Measurements from ENCODE around the gene LRRFIP1. TPM values are rescaled to one million over a fixed set of nuclear protein-coding genes. Genes with fewer than 3 reads are reported as not detected.
A peak's percentile ranks its signal among the peaks of the same experiment; 100 is the strongest.

The LRRFIP1 gene
- total RNA-seq, 2 experiments from 2014 or later = 264 to 281 TPM

GRCh38 chr2:237701859-237702390 lies 74.5 kb downstream of the LRRFIP1 start:
- H3K36me3 Mint-ChIP-seq (ENCODE audit: low read depth) = peaks cover 44% of the 10 kb centered on the region
- no peak for DNase-seq
- no peak for ATAC-seq
- TF ChIP-seq CTCF (IDR thresholded peaks at IDR 0.05) = no peak
- ChIA-PET CTCF (interaction anchor here (0.8 to 3.9 kb wide), 7 partner anchors 8 to 120 kb away, joined by 3 to 35 read pairs (median 3); no protein-coding TSS in a partner anchor), POLR2A (interaction anchor here (1.3 to 9.5 kb wide), 8 partner anchors 11 to 302 kb away, joined by 3 to 132 read pairs (median 6); no protein-coding TSS in a partner anchor)
- H3K4me1 Mint-ChIP-seq (ENCODE audit: low read depth) = peaks cover 90% of the 10 kb centered on the region
- no peaks in the 10 kb centered on the region for H3K9me3 Mint-ChIP-seq
- H3K4me3 Mint-ChIP-seq = peak overlapping the region; percentile 67
- intact Hi-C loops (cut with micrococcal nuclease) = no loop called here
- no peaks in the 10 kb centered on the region for H3K27me3 Mint-ChIP-seq
- H3K27ac Mint-ChIP-seq = peak overlapping the region; percentile 98

GRCh38 chr2:237702441-237703391 lies 75.3 kb downstream of the LRRFIP1 start:
- Mint-ChIP-seq H3K36me3 (ENCODE audit: low read depth) (peaks cover 45% of the 10 kb centered on the region), H3K9me3 (no peaks in the 10 kb centered on the region), H3K4me1 (ENCODE audit: low read depth) (peaks cover 91% of the 10 kb centered on the region), H3K27me3 (no peaks in the 10 kb centered on the region), H3K27ac (peak overlapping the region; percentile 98), H3K4me3 (peak overlapping the region; percentile 67)
- no peak for TF ChIP-seq CTCF (IDR thresholded peaks at IDR 0.05)
- DNase-seq (peak; percentile 76), ATAC-seq (peak; percentile 53)
- ChIA-PET CTCF (interaction anchor here (0.7 to 3.9 kb wide), 9 partner anchors 9 to 121 kb away, joined by 3 to 35 read pairs (median 3); no protein-coding TSS in a partner anchor), POLR2A (interaction anchor here (1.2 to 9.5 kb wide), 6 partner anchors 10 to 29 kb away, joined by 3 to 132 read pairs (median 8); no protein-coding TSS in a partner anchor)
- intact Hi-C loops (cut with micrococcal nuclease) = no loop called here

GRCh38 chr2:237704501-237705434 lies 77.4 kb downstream of the LRRFIP1 start:
- POLR2A ChIA-PET = interaction anchor here (1.3 to 9.5 kb wide), 3 partner anchors 8 to 31 kb away, joined by 3 to 132 read pairs (median 30); no protein-coding TSS in a partner anchor
- peak; percentile 27 for DNase-seq
- peaks cover 48% of the 10 kb centered on the region for H3K36me3 Mint-ChIP-seq (ENCODE audit: low read depth)

More at GRCh38 chr2:237704501-237705434, 77.4 kb downstream of the LRRFIP1 start:
- no peaks in the 10 kb centered on the region for H3K9me3 Mint-ChIP-seq
- peak overlapping the region; percentile 67 for H3K4me3 Mint-ChIP-seq
- intact Hi-C loops (cut with micrococcal nuclease) = loop anchor here (5.0 kb wide), 1 partner anchor 32 kb away; no protein-coding TSS in a partner anchor
- H3K4me1 Mint-ChIP-seq (ENCODE audit: low read depth) = peaks cover 79% of the 10 kb centered on the region
- H3K27ac Mint-ChIP-seq = peak overlapping the region; percentile 98
- no peak for TF ChIP-seq CTCF (IDR thresholded peaks at IDR 0.05)
- CTCF ChIA-PET = interaction anchor here (1.0 to 1.7 kb wide), 3 partner anchors 27 to 40 kb away, joined by 3 to 4 read pairs (median 3); no protein-coding TSS in a partner anchor
- ATAC-seq = no peak
- H3K27me3 Mint-ChIP-seq = no peaks in the 10 kb centered on the region

Data from activated CD8-positive, alpha-beta T cell treated with anti-CD3 and anti-CD28 coated beads for 36 hours (primary cell).